Neural progenitor cell (in vitro differentiated cells): ENCODE results near the gene SCUBE2. TPM values are rescaled to one million over a fixed set of nuclear protein-coding genes. Genes with fewer than 3 reads are reported as not detected.

Experiments
- DNase-seq: peaks from one replicate; pipeline ENCODE4 v3.0.0-alpha.2; 2016; ENCODE audit warnings: low spot score
- H2AFZ ChIP-seq: fragments of 200-600 bp; sonication (generic); replicated peaks from 2 replicates; pipeline ENCODE4 v1.6.1; 2016; ENCODE audit warnings: antibody characterized with exemption
- H3F3A ChIP-seq: fragments of 200-600 bp; sonication (generic); 2 replicates; pipeline ENCODE4 v1.6.1; 2016; ENCODE audit warnings: antibody characterized with exemption, low read depth
- H3K27ac ChIP-seq: fragments of 200-600 bp; sonication (generic); 2 replicates; pipeline ENCODE4 v1.5.1; 2016; ENCODE audit warnings: mild to moderate bottlenecking
- H3K27me3 ChIP-seq: fragments of 200-600 bp; sonication (generic); 2 replicates; pipeline ENCODE4 v1.6.1; 2016; ENCODE audit warnings: mild to moderate bottlenecking, moderate library complexity
- H3K36me3 ChIP-seq: fragments of 200-600 bp; sonication (generic); 2 replicates; pipeline ENCODE4 v1.5.1; 2016
- H3K4me1 ChIP-seq: fragments of 200-600 bp; sonication (generic); 2 replicates; pipeline ENCODE4 v1.6.1; 2016; ENCODE audit warnings: mixed run types
- H3K4me2 ChIP-seq: fragments of 200-600 bp; sonication (generic); 2 replicates; pipeline ENCODE4 v1.6.1; 2016
- H3K4me3 ChIP-seq: fragments of 200-600 bp; sonication (generic); 2 replicates; pipeline ENCODE4 v1.5.1; 2016
- H3K79me2 ChIP-seq: fragments of 200-600 bp; sonication (generic); 2 replicates; pipeline ENCODE4 v1.6.1; 2016; ENCODE audit warnings: low read depth
- H3K9ac ChIP-seq: fragments of 200-600 bp; sonication (generic); 2 replicates; pipeline ENCODE4 v1.6.1; 2016
- H3K9me3 ChIP-seq: fragments of 200-600 bp; sonication (generic); 2 replicates; pipeline ENCODE4 v1.5.1; 2016; ENCODE audit warnings: low read depth
- H4K20me1 ChIP-seq: fragments of 200-600 bp; sonication (generic); 2 replicates; pipeline ENCODE4 v1.6.1; 2016; ENCODE audit warnings: low read depth
- H3K27ac Mint-ChIP-seq: 3 replicates; pipeline ENCODE4 v1.8.0; 2021; ENCODE audit warnings: mixed read lengths
- H3K27me3 Mint-ChIP-seq: 2 replicates; pipeline ENCODE4 v1.8.0; 2022; ENCODE audit warnings: low read depth, mild to moderate bottlenecking, inconsistent platforms, moderate library complexity, mixed read lengths; ENCODE audit not compliant: insufficient read depth
- H3K36me3 Mint-ChIP-seq: 3 replicates; pipeline ENCODE4 v1.8.0; 2021; ENCODE audit warnings: mixed read lengths
- H3K4me1 Mint-ChIP-seq: 3 replicates; pipeline ENCODE4 v1.8.0; 2021; ENCODE audit warnings: mixed read lengths
- H3K4me3 Mint-ChIP-seq: 3 replicates; pipeline ENCODE4 v1.8.0; 2021; ENCODE audit warnings: mild to moderate bottlenecking, moderate library complexity, mixed read lengths
- H3K9me3 Mint-ChIP-seq: 3 replicates; pipeline ENCODE4 v1.8.0; 2020; ENCODE audit warnings: mixed read lengths
- EZH2 ChIP-seq: fragments of 200-600 bp; sonication (generic); IDR thresholded peaks from 2 replicates; pipeline ENCODE4 v1.6.1; 2017; ENCODE audit warnings: antibody characterized with exemption, mild to moderate bottlenecking, moderate library complexity
- EZH2phosphoT487 ChIP-seq: fragments of 200-600 bp; sonication (generic); IDR thresholded peaks from 2 replicates; pipeline ENCODE4 v1.6.1; 2017; ENCODE audit warnings: antibody characterized with exemption
- total RNA-seq: library from RNA; depleted of rRNA; stranded (reverse); fragments of >200 nt; gene quantifications from 2 replicates; pipeline ENCODE4 v1.2.3, GENCODE V29; 2015; ENCODE audit warnings: low replicate concordance
- TF ChIP-seq, protein P1 (sequence below): fragments of 200-600 bp; sonication (generic); IDR thresholded peaks from 2 replicates; pipeline ENCODE4 v1.5.1; 2017; ENCODE audit warnings: antibody characterized with exemption, mild to moderate bottlenecking

Gene SCUBE2
- total RNA-seq, 1 donor from 2014 or later, result 42.1 TPM

DNA sequence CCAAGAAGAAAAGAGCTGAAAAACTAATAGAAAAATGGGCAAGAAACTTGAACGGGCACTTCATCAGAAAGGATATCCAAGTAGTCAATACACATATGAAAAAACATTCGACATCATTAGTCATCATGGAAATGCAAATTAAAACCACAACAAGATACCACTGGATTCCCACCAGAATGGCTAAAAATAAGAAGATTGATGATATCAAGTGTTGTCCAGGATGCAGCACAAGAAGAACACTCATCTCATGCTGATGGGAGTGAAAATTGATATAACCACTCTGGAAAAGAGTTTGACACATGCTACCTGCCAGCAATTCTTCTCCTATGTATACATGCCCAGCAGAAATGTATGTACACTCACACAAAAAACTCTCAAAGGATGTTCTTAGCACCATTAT lies 26.9 kb upstream of the SCUBE2 start:
- H3K27ac Mint-ChIP-seq, result no peak overlapping the region
- H3K27ac ChIP-seq, result no peak overlapping the region
- H3F3A ChIP-seq, result no peaks in the 10 kb centered on the region
- peaks cover 4% of the 10 kb centered on the region for H3K4me1 Mint-ChIP-seq
- DNase-seq, result no peak
- peaks cover 23% of the 10 kb centered on the region for H3K36me3 Mint-ChIP-seq
- H3K9me3 Mint-ChIP-seq, result peaks cover 11% of the 10 kb centered on the region
- no peaks in the 10 kb centered on the region for H3K9me3 ChIP-seq
- no peak overlapping the region for H3K9ac ChIP-seq
- H4K20me1 ChIP-seq, result no peaks in the 10 kb centered on the region
- peaks cover 8% of the 10 kb centered on the region for H3K4me1 ChIP-seq
- no peak overlapping the region for H3K4me3 Mint-ChIP-seq
- peaks cover 3% of the 10 kb centered on the region for H3K27me3 Mint-ChIP-seq
- no peaks in the 10 kb centered on the region for H3K79me2 ChIP-seq
- no peaks in the 10 kb centered on the region for H3K36me3 ChIP-seq
- TF ChIP-seq EZH2phosphoT487, result no peak
- TF ChIP-seq EZH2, result no peak
- TF ChIP-seq, protein P1, sequence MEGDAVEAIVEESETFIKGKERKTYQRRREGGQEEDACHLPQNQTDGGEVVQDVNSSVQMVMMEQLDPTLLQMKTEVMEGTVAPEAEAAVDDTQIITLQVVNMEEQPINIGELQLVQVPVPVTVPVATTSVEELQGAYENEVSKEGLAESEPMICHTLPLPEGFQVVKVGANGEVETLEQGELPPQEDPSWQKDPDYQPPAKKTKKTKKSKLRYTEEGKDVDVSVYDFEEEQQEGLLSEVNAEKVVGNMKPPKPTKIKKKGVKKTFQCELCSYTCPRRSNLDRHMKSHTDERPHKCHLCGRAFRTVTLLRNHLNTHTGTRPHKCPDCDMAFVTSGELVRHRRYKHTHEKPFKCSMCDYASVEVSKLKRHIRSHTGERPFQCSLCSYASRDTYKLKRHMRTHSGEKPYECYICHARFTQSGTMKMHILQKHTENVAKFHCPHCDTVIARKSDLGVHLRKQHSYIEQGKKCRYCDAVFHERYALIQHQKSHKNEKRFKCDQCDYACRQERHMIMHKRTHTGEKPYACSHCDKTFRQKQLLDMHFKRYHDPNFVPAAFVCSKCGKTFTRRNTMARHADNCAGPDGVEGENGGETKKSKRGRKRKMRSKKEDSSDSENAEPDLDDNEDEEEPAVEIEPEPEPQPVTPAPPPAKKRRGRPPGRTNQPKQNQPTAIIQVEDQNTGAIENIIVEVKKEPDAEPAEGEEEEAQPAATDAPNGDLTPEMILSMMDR, result no peak
- no peak overlapping the region for H3K4me3 ChIP-seq
- no peak overlapping the region for H3K4me2 ChIP-seq
- no peak overlapping the region for H2AFZ ChIP-seq
- no peaks in the 10 kb centered on the region for H3K27me3 ChIP-seq

DNA sequence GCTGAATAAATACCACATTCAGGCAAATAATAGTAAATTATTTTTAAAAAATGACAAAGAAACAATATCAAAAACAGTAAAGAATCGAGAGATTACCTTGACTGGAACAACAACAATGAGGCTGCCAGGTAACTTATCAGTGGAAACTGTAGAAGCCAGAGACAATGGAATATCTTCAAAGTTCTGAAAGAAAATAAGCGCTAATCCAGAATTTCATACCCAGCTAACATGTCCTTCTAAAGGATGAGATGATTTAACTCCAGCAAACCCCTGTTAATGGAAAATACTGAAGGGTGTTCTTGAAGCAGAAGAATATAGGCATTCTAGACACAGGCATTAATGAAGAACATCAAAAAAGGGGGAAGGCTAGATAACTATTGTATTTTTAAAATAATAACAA lies 20.7 kb upstream of the SCUBE2 start:
- peaks cover 3% of the 10 kb centered on the region for H3K4me1 Mint-ChIP-seq
- no peak overlapping the region for H3K4me3 Mint-ChIP-seq
- H3K27me3 Mint-ChIP-seq, result peaks cover 3% of the 10 kb centered on the region

DNA sequence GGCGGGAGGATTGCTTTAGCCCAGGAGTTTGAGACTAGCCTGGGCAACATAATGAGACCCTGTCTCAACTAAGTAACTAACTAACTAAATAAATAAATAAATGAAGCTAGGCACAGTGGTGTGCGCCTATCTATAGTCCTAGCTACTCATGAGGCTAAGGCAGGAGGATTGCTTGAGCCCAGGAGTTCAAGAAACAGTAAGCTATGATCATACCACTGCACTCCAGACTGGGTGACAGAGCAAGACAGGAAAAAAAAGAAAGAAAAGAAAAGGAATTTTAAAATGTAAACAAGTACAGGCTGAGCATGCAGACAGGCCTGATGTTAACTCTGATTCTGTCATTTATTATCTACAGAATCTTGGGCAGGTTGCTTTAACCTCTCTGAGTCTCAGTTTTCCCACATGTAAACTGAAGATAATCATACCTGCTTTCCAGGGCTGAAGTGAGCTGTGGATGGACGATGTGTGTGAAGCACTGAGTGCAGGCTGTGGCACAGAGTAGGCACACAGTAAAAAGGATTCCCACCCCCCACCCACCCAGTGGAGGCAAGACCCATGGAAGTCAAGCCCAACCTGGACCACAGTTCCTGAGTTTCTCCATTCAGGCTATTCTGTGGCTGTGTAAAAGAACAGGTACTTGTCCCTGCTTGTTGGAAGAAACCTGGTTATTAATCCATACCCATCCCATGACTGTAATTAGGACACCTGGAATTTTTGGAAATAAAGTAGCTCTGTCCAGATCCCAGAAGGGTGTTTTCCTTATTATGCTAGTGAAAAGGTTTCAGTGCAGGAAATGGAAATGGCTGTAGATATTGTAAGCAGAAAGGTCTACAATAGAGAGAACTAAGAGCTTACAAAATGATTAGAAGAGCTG lies 18.7 kb upstream of the SCUBE2 start:
- Histone ChIP-seq H3K4me3 (no peak overlapping the region), H3K9me3 (no peaks in the 10 kb centered on the region), H3K36me3 (no peaks in the 10 kb centered on the region), H4K20me1 (no peaks in the 10 kb centered on the region), H3K4me1 (peaks cover 8% of the 10 kb centered on the region), H2AFZ (no peak overlapping the region), H3F3A (peaks cover 9% of the 10 kb centered on the region), H3K27ac (no peak overlapping the region), H3K27me3 (no peaks in the 10 kb centered on the region), H3K9ac (no peak overlapping the region), H3K4me2 (no peak overlapping the region), H3K79me2 (no peaks in the 10 kb centered on the region)
- TF ChIP-seq EZH2, result no peak
- TF ChIP-seq EZH2phosphoT487, result no peak
- TF ChIP-seq, protein P1, result no peak
- peaks cover 3% of the 10 kb centered on the region for H3K4me1 Mint-ChIP-seq
- DNase-seq, result no peak
- peaks cover 12% of the 10 kb centered on the region for H3K36me3 Mint-ChIP-seq
- no peak overlapping the region for H3K4me3 Mint-ChIP-seq
- peaks cover 20% of the 10 kb centered on the region for H3K9me3 Mint-ChIP-seq
- H3K27ac Mint-ChIP-seq, result no peak overlapping the region
- H3K27me3 Mint-ChIP-seq, result peaks cover 3% of the 10 kb centered on the region

More for the DNA sequence above, 20.7 kb upstream of the SCUBE2 start:
- H3K27ac Mint-ChIP-seq, result no peak overlapping the region
- Histone ChIP-seq H3F3A (peaks cover 9% of the 10 kb centered on the region), H3K9ac (no peak overlapping the region), H3K27me3 (no peaks in the 10 kb centered on the region), H3K4me3 (no peak overlapping the region), H2AFZ (no peak overlapping the region), H3K36me3 (no peaks in the 10 kb centered on the region), H3K27ac (no peak overlapping the region), H3K4me2 (no peak overlapping the region), H4K20me1 (no peaks in the 10 kb centered on the region), H3K9me3 (no peaks in the 10 kb centered on the region), H3K4me1 (peaks cover 8% of the 10 kb centered on the region), H3K79me2 (no peaks in the 10 kb centered on the region)
- peaks cover 20% of the 10 kb centered on the region for H3K9me3 Mint-ChIP-seq
- no peak for DNase-seq
- no peak for TF ChIP-seq EZH2phosphoT487
- TF ChIP-seq, protein P1, result no peak
- TF ChIP-seq EZH2, result no peak
- peaks cover 15% of the 10 kb centered on the region for H3K36me3 Mint-ChIP-seq
